Measurements from ENCODE around the gene FILIP1L. TPM values are rescaled to one million over a fixed set of nuclear protein-coding genes. Genes with fewer than 3 reads are reported as not detected.

The FILIP1L gene
- polyA plus RNA-seq, 1 of the 3 experiments (the other 2 are of a cell fraction): 26.8 TPM

DNA sequence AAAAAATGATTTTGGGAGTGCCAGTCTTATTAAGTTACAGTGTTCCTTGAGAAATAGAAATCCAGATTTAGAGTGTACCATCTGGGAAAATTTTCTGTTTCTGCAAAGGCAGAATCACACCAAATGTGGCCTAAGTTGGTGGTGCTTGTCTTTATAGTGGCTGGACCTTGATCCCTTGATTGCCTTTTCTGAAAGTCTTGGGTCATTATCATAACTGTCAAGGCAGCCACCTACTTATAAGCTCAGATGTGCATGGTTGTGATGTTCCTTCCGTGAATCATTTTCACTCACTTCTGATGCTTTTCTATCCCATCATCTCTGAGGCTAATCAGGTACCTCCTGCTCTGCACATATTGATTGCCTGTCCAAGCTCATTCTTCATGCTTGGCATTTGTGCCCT is 276.6 kb downstream of the FILIP1L start:
- H3K9me2 ChIP-seq: no peaks in the 10 kb centered on the region
- no peak overlapping the region for H3K4me2 ChIP-seq
- H3K9me3 ChIP-seq: no peaks in the 10 kb centered on the region
- peaks cover 0 to 4% of the 10 kb centered on the region in 2 experiments; a peak in 3 of 4 replicates for H3K4me1 ChIP-seq (ENCODE audit: control insufficient read depth in 1 of 2, insufficient read depth in 2 of 2, low read depth in 1 of 2, low read length in 1 of 2)
- no peaks in the 10 kb centered on the region for H3K36me3 ChIP-seq (replicated peaks in 1 of 2; ENCODE audit: control insufficient read depth in 1 of 2, insufficient read depth in 2 of 2, low read length in 1 of 2)
- H3F3A ChIP-seq (replicated peaks; ENCODE audit: insufficient read depth): no peaks in the 10 kb centered on the region
- no peak overlapping the region for H3K4me3 ChIP-seq (ENCODE audit: low read depth in 2 of 2, low read length in 1 of 2)
- TF ChIP-seq EP300 (IDR thresholded peaks at IDR 0.05; ENCODE audit: borderline replicate concordance in 1 of 2, low read depth in 1 of 2, low read length in 1 of 2): no peak
- TF ChIP-seq, protein P1, sequence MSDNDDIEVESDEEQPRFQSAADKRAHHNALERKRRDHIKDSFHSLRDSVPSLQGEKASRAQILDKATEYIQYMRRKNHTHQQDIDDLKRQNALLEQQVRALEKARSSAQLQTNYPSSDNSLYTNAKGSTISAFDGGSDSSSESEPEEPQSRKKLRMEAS (IDR thresholded peaks at IDR 0.05; ENCODE audit: low read depth): no peak
- no peak for TF ChIP-seq FOXM1 (IDR thresholded peaks at IDR 0.05; ENCODE audit: low read depth)
- TF ChIP-seq, protein P2, sequence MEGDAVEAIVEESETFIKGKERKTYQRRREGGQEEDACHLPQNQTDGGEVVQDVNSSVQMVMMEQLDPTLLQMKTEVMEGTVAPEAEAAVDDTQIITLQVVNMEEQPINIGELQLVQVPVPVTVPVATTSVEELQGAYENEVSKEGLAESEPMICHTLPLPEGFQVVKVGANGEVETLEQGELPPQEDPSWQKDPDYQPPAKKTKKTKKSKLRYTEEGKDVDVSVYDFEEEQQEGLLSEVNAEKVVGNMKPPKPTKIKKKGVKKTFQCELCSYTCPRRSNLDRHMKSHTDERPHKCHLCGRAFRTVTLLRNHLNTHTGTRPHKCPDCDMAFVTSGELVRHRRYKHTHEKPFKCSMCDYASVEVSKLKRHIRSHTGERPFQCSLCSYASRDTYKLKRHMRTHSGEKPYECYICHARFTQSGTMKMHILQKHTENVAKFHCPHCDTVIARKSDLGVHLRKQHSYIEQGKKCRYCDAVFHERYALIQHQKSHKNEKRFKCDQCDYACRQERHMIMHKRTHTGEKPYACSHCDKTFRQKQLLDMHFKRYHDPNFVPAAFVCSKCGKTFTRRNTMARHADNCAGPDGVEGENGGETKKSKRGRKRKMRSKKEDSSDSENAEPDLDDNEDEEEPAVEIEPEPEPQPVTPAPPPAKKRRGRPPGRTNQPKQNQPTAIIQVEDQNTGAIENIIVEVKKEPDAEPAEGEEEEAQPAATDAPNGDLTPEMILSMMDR (IDR thresholded peaks at IDR 0.05): no peak
- no peak for TF ChIP-seq YY1 (IDR thresholded peaks at IDR 0.05; ENCODE audit: low read depth)
- no peak for TF ChIP-seq POLR2AphosphoS5 (IDR thresholded peaks at IDR 0.05; ENCODE audit: low read depth, low read length)
- TF ChIP-seq, protein P3, sequence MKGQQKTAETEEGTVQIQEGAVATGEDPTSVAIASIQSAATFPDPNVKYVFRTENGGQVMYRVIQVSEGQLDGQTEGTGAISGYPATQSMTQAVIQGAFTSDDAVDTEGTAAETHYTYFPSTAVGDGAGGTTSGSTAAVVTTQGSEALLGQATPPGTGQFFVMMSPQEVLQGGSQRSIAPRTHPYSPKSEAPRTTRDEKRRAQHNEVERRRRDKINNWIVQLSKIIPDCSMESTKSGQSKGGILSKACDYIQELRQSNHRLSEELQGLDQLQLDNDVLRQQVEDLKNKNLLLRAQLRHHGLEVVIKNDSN (IDR thresholded peaks at IDR 0.05; ENCODE audit: borderline replicate concordance, low read depth): no peak
- TF ChIP-seq RXRA (IDR thresholded peaks at IDR 0.05; ENCODE audit: borderline replicate concordance, low read depth): no peak
- no peak for TF ChIP-seq RCOR1 (IDR thresholded peaks at IDR 0.05; ENCODE audit: low read length)
- TF ChIP-seq, protein P4, sequence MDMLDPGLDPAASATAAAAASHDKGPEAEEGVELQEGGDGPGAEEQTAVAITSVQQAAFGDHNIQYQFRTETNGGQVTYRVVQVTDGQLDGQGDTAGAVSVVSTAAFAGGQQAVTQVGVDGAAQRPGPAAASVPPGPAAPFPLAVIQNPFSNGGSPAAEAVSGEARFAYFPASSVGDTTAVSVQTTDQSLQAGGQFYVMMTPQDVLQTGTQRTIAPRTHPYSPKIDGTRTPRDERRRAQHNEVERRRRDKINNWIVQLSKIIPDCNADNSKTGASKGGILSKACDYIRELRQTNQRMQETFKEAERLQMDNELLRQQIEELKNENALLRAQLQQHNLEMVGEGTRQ (IDR thresholded peaks at IDR 0.05; ENCODE audit: borderline replicate concordance, low read depth, low read length): no peak
- TF ChIP-seq TCF12 (IDR thresholded peaks at IDR 0.05): no peak
- TF ChIP-seq JUND (IDR thresholded peaks at IDR 0.05): no peak
- WGBS (ENCODE audit: low lambda C conversion rate): 100% methylated on average over 1 of the region's 1 CpG
- H3K27me3 ChIP-seq (ENCODE audit: insufficient read depth): no peaks in the 10 kb centered on the region
- no peak for DNase-seq
- H4K20me1 ChIP-seq (ENCODE audit: insufficient read depth): no peaks in the 10 kb centered on the region
- H3K9ac ChIP-seq: no peak overlapping the region
- ChIA-PET POLR2A (no interaction called here), CTCF (interaction anchor here (1.0 to 8.8 kb wide), 2 partner anchors 231 to 418 kb away, joined by 5 to 132 read pairs; no protein-coding TSS in a partner anchor)
- H3K27ac ChIP-seq (ENCODE audit: low read depth in 2 of 2, low read length in 1 of 2): no peak overlapping the region
- H2AFZ ChIP-seq (ENCODE audit: low read depth): no peak overlapping the region
- H3K79me2 ChIP-seq (ENCODE audit: insufficient read depth): peaks cover 19% of the 10 kb centered on the region; the same call in 1 of the 2 replicates

DNA sequence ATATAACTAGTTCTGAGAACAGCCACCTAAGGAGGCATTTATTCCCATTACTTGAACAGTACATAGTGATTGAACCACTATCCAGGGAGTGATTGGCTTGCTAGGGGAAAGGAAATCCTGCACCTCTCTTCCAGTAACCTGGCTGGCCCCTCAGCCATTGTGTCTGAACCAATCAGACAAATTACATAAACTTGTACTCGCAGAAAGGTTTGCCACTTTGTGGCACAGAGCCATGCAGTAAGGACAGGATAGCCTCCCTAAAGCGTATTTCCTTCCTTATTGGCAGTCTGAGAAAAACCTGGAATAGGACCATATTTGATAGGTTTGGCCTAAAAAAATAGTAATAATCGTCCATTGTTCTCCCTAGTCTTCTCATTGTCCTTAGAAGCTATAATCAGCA is 277.6 kb downstream of the FILIP1L start:
- H4K20me1 ChIP-seq (ENCODE audit: insufficient read depth): no peaks in the 10 kb centered on the region
- H3K4me3 ChIP-seq (ENCODE audit: low read depth in 2 of 2, low read length in 1 of 2): no peak overlapping the region
- TF ChIP-seq CHD2 (IDR thresholded peaks at IDR 0.05; ENCODE audit: low read length, partially characterized antibody) (no peak), TEAD4 (IDR thresholded peaks at IDR 0.05; ENCODE audit: borderline replicate concordance, insufficient read depth) (no peak), NFIC (IDR thresholded peaks at IDR 0.05; ENCODE audit: borderline replicate concordance) (no peak), FOXM1 (IDR thresholded peaks at IDR 0.05; ENCODE audit: low read depth) (no peak)
- CTCF ChIA-PET: interaction anchor here (8.8 kb wide), 1 partner anchor 419 kb away, joined by 132 read pairs; no protein-coding TSS in a partner anchor
- no peak overlapping the region for H3K4me2 ChIP-seq
- no peaks in the 10 kb centered on the region for H3K36me3 ChIP-seq (replicated peaks in 1 of 2; ENCODE audit: control insufficient read depth in 1 of 2, insufficient read depth in 2 of 2, low read length in 1 of 2)
- H3K27me3 ChIP-seq (ENCODE audit: insufficient read depth): no peaks in the 10 kb centered on the region
- DNase-seq: no peak
- H3K4me1 ChIP-seq (ENCODE audit: control insufficient read depth in 1 of 2, insufficient read depth in 2 of 2, low read depth in 1 of 2, low read length in 1 of 2): peaks cover 0 to 4% of the 10 kb centered on the region in 2 experiments; a peak in 3 of 4 replicates
- no peaks in the 10 kb centered on the region for H3K9me3 ChIP-seq
- H3F3A ChIP-seq (replicated peaks; ENCODE audit: insufficient read depth): no peaks in the 10 kb centered on the region
- POLR2A ChIA-PET: no interaction called here
- H3K79me2 ChIP-seq (ENCODE audit: insufficient read depth): peaks cover 12% of the 10 kb centered on the region; the same call in 1 of the 2 replicates
- 94% methylated on average over 3 of the region's 3 CpGs for WGBS (ENCODE audit: low lambda C conversion rate)
- H3K9ac ChIP-seq: no peak overlapping the region
- no peaks in the 10 kb centered on the region for H3K9me2 ChIP-seq
- H3K27ac ChIP-seq (ENCODE audit: low read depth in 2 of 2, low read length in 1 of 2): no peak overlapping the region
- H2AFZ ChIP-seq (ENCODE audit: low read depth): no peak overlapping the region

Data from SK-N-SH (cell line).